Psoas muscle (tissue), 8 donors: ENCODE measurements around the gene GNAI2. TPM values are rescaled to one million over a fixed set of nuclear protein-coding genes. Genes with fewer than 3 reads are reported as not detected.

Experiments
- ATAC-seq, 4 donors: fragments of 200-7000 bp; cut with Tn5 transposase; one replicate each; pipeline ENCODE4 v1.9.1; 2020; ENCODE audit warnings: moderate library complexity in 3 of 4, mild to moderate bottlenecking in 2 of 4
- DNase-seq, 2 donors: peaks; one replicate each; pipeline ENCODE4 v3.0.0-alpha.2; 2020
- H3K27ac ChIP-seq: fragments of 200-600 bp; one replicate; pipeline ENCODE4 v1.8.0; 2022
- H3K27me3 ChIP-seq, 3 donors: fragments of 200-600 bp in 1 of 3; one replicate each; pipeline versions ENCODE4 v1.6.1 to v1.8.0; 2013 to 2022; ENCODE audit warnings: low read length in 2 of 3, mild to moderate bottlenecking in 2 of 3, moderate library complexity in 1 of 3; ENCODE audit not compliant: insufficient read depth in 3 of 3
- H3K36me3 ChIP-seq, 2 donors: fragments of 200-600 bp in 1 of 2; one replicate each; pipeline versions ENCODE4 v1.6.1 to v1.8.0; 2013 to 2022; ENCODE audit warnings: low read depth in 1 of 2, mild to moderate bottlenecking in 1 of 2, moderate library complexity in 1 of 2; ENCODE audit not compliant: insufficient read depth in 1 of 2
- H3K4me1 ChIP-seq: fragments of 200-600 bp; one replicate; pipeline ENCODE4 v1.8.0; 2022
- H3K4me3 ChIP-seq: fragments of 200-600 bp; one replicate; pipeline ENCODE4 v1.8.0; 2022; ENCODE audit warnings: mild to moderate bottlenecking
- H3K9me3 ChIP-seq: fragments of 200-600 bp; one replicate; pipeline ENCODE4 v1.8.0; 2022
- WGBS, 3 donors: extraction: QIAGEN DNeasy Blood & Tissue Kit; methylation state at CpG; one replicate each; pipeline versions ENCODE4 v1.1.6 to v1.1.7; 2013; 5-methylcytosine and 5-hydroxymethylcytosine counted together
- intact Hi-C, 2 donors: fragments of 100-400 bp; cut with DNase I; formaldehyde crosslinking; loops; one replicate each; pipeline versions ENCODE4 v1.11.0 to v1.14.2; 2022
- polyA plus RNA-seq, 3 donors: library from polyadenylated mRNA; stranded (reverse); fragments of 200-250 nt; gene quantifications; one replicate each; pipeline ENCODE4 v1.2.3, GENCODE V29; 2013
- total RNA-seq, 4 donors: library from RNA; stranded (reverse); fragmentation: NEBNext Ultra II Directional in 2 of 4; extraction: Animal tissue kit (Norgen Biotek cat#: 25700) in 2 of 4; gene quantifications; one replicate each; pipeline versions ENCODE4 v1.2.1 to v1.2.4, GENCODE V29; 2021 to 2023
- TF ChIP-seq, protein P1 (sequence below): fragments of 200-600 bp; IDR thresholded peaks from one replicate; pipeline ENCODE4 v1.8.0; 2022; ENCODE audit warnings: antibody characterized with exemption
- donor health status: healthy with polysubstance abuse.
- donor health status: DM: no; HTN: no; CAD: no; lungs with moderate emphysema.
- donor health status: Bipolar disorder and iron deficiency.
- donor health status: healthy.
- donor health status: DM: yes; HTN: yes; CAD: no.
- donor health status: DM: no; HTN: no; CAD: no.
- donor health status: DM: no; HTN: no; CAD: no.
- donor health status: DM: yes; HTN: yes; CAD: no.

The GNAI2 gene
- total and polyA plus RNA-seq, 7 donors: 39.4 to 93.9 (median 57.6) TPM

DNA sequence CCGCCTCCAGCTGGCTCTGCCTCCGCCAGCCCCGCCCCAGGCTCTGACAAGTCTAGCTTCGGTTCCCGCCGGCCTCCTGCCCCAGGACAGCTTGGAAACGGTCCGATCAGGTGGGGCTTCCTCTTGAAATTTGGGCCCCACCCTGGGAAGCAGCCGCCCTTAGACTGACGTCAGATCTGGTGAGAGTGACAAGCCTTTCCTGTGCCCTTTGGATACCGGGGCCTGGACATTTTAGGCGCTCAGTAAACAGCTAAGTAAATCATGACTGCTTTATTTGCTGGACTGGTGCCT is 63.6 kb downstream of the GNAI2 start:
- TF ChIP-seq, protein P1, sequence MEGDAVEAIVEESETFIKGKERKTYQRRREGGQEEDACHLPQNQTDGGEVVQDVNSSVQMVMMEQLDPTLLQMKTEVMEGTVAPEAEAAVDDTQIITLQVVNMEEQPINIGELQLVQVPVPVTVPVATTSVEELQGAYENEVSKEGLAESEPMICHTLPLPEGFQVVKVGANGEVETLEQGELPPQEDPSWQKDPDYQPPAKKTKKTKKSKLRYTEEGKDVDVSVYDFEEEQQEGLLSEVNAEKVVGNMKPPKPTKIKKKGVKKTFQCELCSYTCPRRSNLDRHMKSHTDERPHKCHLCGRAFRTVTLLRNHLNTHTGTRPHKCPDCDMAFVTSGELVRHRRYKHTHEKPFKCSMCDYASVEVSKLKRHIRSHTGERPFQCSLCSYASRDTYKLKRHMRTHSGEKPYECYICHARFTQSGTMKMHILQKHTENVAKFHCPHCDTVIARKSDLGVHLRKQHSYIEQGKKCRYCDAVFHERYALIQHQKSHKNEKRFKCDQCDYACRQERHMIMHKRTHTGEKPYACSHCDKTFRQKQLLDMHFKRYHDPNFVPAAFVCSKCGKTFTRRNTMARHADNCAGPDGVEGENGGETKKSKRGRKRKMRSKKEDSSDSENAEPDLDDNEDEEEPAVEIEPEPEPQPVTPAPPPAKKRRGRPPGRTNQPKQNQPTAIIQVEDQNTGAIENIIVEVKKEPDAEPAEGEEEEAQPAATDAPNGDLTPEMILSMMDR: no peak

DNA sequence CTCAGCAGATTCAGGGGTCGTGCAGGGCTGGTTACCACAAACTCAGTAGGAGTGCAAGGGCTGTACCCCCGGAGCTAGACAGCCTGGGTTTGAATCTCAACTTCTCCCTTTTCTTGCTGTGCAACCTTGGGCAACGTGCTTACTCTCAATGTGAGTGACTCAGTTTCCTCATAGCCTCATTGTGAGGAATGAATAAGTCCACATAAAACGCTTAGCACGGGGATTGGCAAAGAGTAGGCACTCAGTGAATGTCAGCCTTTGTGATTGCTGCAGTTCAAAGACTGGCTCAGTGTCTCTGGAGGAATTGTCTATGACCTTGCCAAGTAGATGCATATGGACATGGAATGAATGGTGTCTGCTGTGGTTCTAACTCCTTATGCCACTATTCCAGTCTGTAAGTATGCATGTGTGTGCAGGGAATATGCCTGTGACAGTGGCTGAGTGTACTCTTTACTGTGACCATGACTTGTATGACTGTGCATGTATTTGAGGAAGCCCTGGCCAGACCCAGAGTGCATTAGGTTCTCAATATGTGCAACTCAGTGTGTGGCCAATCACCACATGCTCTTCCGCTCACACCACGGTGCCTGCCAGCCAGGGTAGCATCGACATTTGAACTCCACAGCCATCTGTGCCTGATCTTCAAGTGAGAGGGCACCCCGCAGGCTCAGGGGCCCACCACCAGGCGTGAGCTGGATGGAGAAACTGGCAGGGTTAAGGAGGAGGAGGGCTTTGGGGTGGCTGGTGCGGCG is 64.1 kb downstream of the GNAI2 start:
- TF ChIP-seq, protein P1: no peak
- Histone ChIP-seq H3K36me3 (peaks cover 0 to 6% of the 10 kb centered on the region in 2 donors), H3K27ac (peak overlapping the region; percentile 88), H3K4me3 (peak overlapping the region; percentile 76), H3K9me3 (no peaks in the 10 kb centered on the region), H3K4me1 (peaks cover 29% of the 10 kb centered on the region), H3K27me3 (no peaks in the 10 kb centered on the region)
- intact Hi-C loops: no loop called here
- DNase-seq: peak in 1 of 2 donors; percentile 71
- ATAC-seq: peak in 3 of 4 donors; percentile 17 to 31 (median 30)
- WGBS, 3 donors: 27 to 38% (median 29%) methylated on average over 12 of the region's 12 CpGs

More for the DNA sequence above, 63.6 kb downstream of the GNAI2 start:
- H3K36me3 ChIP-seq: peaks cover 0 to 6% of the 10 kb centered on the region in 2 donors
- H3K4me3 ChIP-seq: peak overlapping the region; percentile 76
- ATAC-seq: no peak
- H3K27ac ChIP-seq: peak overlapping the region; percentile 88
- H3K27me3 ChIP-seq: no peaks in the 10 kb centered on the region
- no peaks in the 10 kb centered on the region for H3K9me3 ChIP-seq
- DNase-seq: no peak
- WGBS, 3 donors: 0 to 1% (median 0%) methylated on average over 12 of the region's 12 CpGs
- peaks cover 29% of the 10 kb centered on the region for H3K4me1 ChIP-seq
- intact Hi-C loops: no loop called here

DNA sequence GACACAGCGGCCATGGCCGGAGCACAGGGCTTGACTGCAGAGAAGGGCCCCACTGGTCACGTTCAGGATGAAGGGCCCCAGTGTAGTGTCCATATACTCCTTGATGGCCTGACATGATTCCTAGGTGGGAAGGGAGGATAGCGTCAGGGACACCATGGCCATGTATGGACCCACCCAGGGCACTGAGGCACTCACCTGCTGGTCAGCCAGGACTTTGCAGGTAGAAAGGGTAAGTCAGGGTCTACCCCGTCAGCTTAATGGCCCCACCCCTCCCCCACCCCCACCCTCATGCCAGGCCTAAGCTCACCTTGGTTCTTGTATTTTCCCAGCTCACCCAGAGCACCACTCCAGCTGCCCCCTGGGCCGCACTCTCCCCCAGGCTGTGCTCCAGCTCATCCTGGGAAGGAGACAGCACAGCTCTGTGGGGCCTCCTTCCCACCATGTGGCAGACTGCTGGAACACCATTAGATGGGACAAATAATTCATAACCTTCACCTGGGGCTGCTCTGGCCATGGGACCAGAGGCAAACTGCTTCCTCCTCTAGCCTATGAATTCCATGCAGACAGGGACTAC is 64.8 kb downstream of the GNAI2 start:
- Histone ChIP-seq H3K4me3 (peak overlapping the region; percentile 76), H3K36me3 (peaks cover 0 to 6% of the 10 kb centered on the region in 2 donors), H3K27me3 (no peaks in the 10 kb centered on the region), H3K27ac (peak overlapping the region; percentile 88), H3K9me3 (no peaks in the 10 kb centered on the region), H3K4me1 (peaks cover 29% of the 10 kb centered on the region)
- 76 to 90% (median 82%) methylated on average over 6 of the region's 6 CpGs for WGBS, 3 donors
- intact Hi-C loops: no loop called here
- TF ChIP-seq, protein P1: no peak
- no peak for DNase-seq
- no peak for ATAC-seq

DNA sequence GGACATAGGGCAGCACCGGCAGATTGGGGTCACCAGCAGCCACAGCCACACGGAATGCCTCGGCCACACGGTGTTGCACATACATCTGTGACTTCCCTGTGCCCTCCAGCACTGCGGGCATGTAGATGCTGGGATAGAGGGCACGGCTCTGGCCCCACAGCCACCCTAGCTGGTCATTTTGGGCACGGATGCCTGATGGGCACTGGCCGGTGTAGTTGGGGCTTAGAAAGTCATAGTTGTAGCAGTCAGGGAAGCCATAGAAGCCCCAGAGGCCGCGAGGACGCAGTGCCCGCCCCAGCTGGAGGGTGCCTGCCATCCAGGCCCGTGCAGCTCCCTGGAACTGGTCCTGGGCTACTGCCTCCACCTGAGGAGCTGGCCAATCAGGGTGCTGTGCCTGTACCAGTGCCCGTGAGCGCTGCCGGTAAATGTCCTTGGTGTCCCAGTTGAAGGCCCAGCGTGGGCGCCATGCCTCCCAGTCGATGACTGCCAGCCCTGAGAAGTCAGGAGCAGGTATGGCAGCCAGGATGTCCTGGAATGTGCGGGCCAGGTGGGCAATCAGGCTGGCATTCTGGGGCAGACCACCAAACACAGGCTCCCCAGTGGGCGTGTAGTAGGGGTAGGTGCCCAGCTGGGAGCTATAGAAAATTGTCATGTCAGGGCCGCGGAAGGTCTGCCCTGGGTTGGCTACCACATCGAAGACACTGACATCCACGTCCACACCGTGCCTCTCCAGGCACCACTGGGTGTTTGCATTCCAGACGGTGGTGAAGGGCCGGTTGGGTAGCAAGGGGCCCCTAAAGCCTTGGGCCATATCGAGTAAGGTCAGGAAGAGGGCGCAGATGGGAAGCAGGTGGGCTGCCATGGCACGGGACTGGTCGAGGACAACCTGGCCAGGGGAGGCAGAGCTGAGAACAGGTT is 66.3 kb downstream of the GNAI2 start:
- TF ChIP-seq, protein P1: no peak
- no peaks in the 10 kb centered on the region for H3K9me3 ChIP-seq
- no peak for ATAC-seq
- no peaks in the 10 kb centered on the region for H3K27me3 ChIP-seq
- H3K36me3 ChIP-seq: no peaks in the 10 kb centered on the region
- intact Hi-C loops: no loop called here
- peak in 1 of 2 donors; percentile 60 for DNase-seq
- WGBS, 3 donors: 63 to 81% (median 71%) methylated on average over 32 of the region's 32 CpGs
- peak overlapping the region; percentile 88 for H3K27ac ChIP-seq
- H3K4me3 ChIP-seq: peak overlapping the region; percentile 76
- peaks cover 29% of the 10 kb centered on the region for H3K4me1 ChIP-seq
